ENCODE results near the gene UBE3A.
"Not testable (repeated sequence)": the region's sequence is repeated elsewhere in the genome, so short reads cannot be mapped to it uniquely, and the experiment has no call there.

DNA sequence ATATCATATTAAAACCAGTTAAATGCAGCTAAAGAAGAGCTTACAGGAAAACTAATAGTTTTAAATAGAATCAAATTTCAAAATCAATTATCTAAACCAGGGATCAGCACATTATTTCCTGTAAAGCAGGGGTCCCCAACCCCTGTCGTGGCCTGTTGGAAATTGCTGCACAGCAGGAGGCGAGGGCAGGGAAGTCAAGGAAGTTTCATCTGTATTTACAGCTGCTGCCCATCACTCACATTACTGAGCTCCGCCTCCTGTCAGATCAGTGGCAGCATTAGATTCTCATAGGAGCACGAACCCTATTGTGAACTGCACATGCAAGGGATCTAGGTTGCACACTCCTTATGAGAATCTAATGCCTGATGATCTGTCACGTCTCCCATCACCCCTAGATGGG, 14.4 kb upstream of the UBE3A start:
- TF ChIP-seq POLR2A, POLR2AphosphoS5 (IDR thresholded peaks at IDR 0.05): not testable (repeated sequence)
- TF ChIP-seq, protein P1, sequence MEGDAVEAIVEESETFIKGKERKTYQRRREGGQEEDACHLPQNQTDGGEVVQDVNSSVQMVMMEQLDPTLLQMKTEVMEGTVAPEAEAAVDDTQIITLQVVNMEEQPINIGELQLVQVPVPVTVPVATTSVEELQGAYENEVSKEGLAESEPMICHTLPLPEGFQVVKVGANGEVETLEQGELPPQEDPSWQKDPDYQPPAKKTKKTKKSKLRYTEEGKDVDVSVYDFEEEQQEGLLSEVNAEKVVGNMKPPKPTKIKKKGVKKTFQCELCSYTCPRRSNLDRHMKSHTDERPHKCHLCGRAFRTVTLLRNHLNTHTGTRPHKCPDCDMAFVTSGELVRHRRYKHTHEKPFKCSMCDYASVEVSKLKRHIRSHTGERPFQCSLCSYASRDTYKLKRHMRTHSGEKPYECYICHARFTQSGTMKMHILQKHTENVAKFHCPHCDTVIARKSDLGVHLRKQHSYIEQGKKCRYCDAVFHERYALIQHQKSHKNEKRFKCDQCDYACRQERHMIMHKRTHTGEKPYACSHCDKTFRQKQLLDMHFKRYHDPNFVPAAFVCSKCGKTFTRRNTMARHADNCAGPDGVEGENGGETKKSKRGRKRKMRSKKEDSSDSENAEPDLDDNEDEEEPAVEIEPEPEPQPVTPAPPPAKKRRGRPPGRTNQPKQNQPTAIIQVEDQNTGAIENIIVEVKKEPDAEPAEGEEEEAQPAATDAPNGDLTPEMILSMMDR (IDR thresholded peaks at IDR 0.05 in 8 of 11, conservative IDR thresholded peaks at IDR 0.05 in 3 of 11): not testable (repeated sequence)
